Osteoblast (primary cell): ENCODE results near the gene OBP2A. TPM values are rescaled to one million over a fixed set of nuclear protein-coding genes. Genes with fewer than 3 reads are reported as not detected.

ENCODE experiments used
- DNase-seq: peaks from one replicate; pipeline ENCODE4 v3.0.0; 2011; ENCODE audit warnings: low spot score, mixed read lengths; ENCODE audit not compliant: insufficient read length; ENCODE audit errors: missing footprints
- H2AFZ ChIP-seq: 2 replicates; pipeline ENCODE4 v1.6.0; 2011; ENCODE audit warnings: mild to moderate bottlenecking, low read length
- H3K27ac ChIP-seq: 2 replicates; pipeline ENCODE4 v1.5.1; 2011; ENCODE audit warnings: mild to moderate bottlenecking, low read depth, low read length, moderate library complexity
- H3K27me3 ChIP-seq: 2 replicates; pipeline ENCODE4 v1.6.0; 2012; ENCODE audit warnings: mild to moderate bottlenecking, control low read depth, inconsistent platforms, low read length, moderate library complexity; ENCODE audit not compliant: insufficient read depth
- H3K36me3 ChIP-seq: 2 replicates; pipeline ENCODE4 v1.5.1; 2011; ENCODE audit warnings: mild to moderate bottlenecking, low read length, control low read depth, moderate library complexity; ENCODE audit not compliant: insufficient read depth
- H3K4me1 ChIP-seq: 2 replicates; pipeline ENCODE4 v1.5.1; 2011; ENCODE audit warnings: mild to moderate bottlenecking, low read length, control low read depth, moderate library complexity; ENCODE audit not compliant: insufficient read depth
- H3K4me2 ChIP-seq: 2 replicates; pipeline ENCODE4 v1.6.0; 2011; ENCODE audit warnings: mild to moderate bottlenecking, low read length; ENCODE audit not compliant: insufficient read depth
- H3K4me3 ChIP-seq: fragments of 200-600 bp; sonication (generic); 3 replicates; pipeline ENCODE4 v1.5.1; 2012; ENCODE audit warnings: mild to moderate bottlenecking, low read length, inconsistent platforms; ENCODE audit not compliant: insufficient read depth
- H3K79me2 ChIP-seq: 2 replicates; pipeline ENCODE4 v1.6.0; 2012; ENCODE audit warnings: mild to moderate bottlenecking, low read length, control low read depth, inconsistent platforms; ENCODE audit not compliant: insufficient read depth
- H3K9me3 ChIP-seq: 2 replicates; pipeline ENCODE4 v1.5.1; 2011; ENCODE audit warnings: low read depth, low read length, control low read depth
- H4K20me1 ChIP-seq: 2 replicates; pipeline ENCODE4 v1.6.0; 2012; ENCODE audit warnings: mild to moderate bottlenecking, low read length, control low read depth; ENCODE audit not compliant: insufficient read depth
- total RNA-seq: library from RNA; depleted of rRNA; stranded (reverse); fragments of >200 nt; gene quantifications from 2 replicates; pipeline ENCODE4 v1.2.3, GENCODE V29; 2012
- TF ChIP-seq, protein P1 (sequence below): IDR thresholded peaks from 2 replicates; pipeline ENCODE4 v1.5.1; 2011; ENCODE audit warnings: mild to moderate bottlenecking, low read depth, low read length, moderate library complexity; ENCODE audit errors: extremely low read depth

The OBP2A gene
- total RNA-seq, 1 donor: not detected

DNA sequence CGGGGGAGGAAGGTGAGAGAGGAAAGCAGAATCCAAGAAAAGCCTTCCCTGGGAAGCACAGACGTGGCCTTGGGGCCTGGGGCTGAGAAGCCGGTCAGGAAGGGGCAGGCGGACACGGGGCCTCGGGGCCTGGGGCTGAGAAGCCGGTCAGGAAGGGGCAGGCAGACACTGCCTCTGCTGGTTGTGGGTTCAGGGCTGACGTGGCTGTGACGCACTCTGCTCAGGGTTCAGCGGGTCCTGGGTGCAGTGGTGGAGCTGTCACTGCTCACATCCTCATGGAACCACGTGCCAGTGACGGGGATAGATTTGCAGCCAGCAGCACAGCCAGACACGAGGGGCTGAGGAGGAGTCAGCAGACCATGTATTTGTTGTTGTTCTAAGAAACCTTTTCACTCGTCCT, 28.4 kb downstream of the OBP2A start:
- H3K36me3 ChIP-seq: no peaks in the 10 kb centered on the region
- no peak overlapping the region for H3K4me3 ChIP-seq
- H3K4me1 ChIP-seq: no peaks in the 10 kb centered on the region
- H3K27ac ChIP-seq: no peak overlapping the region
- H2AFZ ChIP-seq: no peak overlapping the region
- H3K4me2 ChIP-seq: no peak overlapping the region
- no peaks in the 10 kb centered on the region for H3K79me2 ChIP-seq
- H4K20me1 ChIP-seq: no peaks in the 10 kb centered on the region
- H3K9me3 ChIP-seq: no peaks in the 10 kb centered on the region
- DNase-seq: no peak
- TF ChIP-seq, protein P1, sequence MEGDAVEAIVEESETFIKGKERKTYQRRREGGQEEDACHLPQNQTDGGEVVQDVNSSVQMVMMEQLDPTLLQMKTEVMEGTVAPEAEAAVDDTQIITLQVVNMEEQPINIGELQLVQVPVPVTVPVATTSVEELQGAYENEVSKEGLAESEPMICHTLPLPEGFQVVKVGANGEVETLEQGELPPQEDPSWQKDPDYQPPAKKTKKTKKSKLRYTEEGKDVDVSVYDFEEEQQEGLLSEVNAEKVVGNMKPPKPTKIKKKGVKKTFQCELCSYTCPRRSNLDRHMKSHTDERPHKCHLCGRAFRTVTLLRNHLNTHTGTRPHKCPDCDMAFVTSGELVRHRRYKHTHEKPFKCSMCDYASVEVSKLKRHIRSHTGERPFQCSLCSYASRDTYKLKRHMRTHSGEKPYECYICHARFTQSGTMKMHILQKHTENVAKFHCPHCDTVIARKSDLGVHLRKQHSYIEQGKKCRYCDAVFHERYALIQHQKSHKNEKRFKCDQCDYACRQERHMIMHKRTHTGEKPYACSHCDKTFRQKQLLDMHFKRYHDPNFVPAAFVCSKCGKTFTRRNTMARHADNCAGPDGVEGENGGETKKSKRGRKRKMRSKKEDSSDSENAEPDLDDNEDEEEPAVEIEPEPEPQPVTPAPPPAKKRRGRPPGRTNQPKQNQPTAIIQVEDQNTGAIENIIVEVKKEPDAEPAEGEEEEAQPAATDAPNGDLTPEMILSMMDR: no peak
- H3K27me3 ChIP-seq: no peaks in the 10 kb centered on the region

DNA sequence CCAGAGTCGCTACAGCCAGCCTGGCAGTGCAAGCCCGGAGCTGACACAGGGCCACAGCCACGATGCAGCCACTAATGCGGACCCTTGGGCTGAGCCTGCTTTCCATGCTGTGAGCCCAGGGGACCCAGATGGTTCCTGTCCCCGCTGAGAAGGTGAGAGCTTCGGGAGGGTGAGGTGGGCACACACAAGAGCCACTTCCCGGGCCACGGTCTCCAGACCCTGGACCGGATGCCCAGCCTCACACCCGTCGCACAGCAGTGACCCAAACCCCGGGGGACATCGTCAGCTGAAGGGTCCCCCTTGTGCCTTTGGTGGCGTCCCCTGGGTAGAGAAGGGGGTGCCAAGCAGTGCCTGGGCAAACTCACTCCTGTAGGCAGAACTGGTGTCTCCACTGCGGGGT, 29.0 kb downstream of the OBP2A start:
- H3K4me2 ChIP-seq: no peak overlapping the region
- DNase-seq: peak; percentile 36
- H3K9me3 ChIP-seq: no peaks in the 10 kb centered on the region
- TF ChIP-seq, protein P1: no peak
- no peaks in the 10 kb centered on the region for H3K4me1 ChIP-seq
- no peak overlapping the region for H2AFZ ChIP-seq
- no peaks in the 10 kb centered on the region for H3K79me2 ChIP-seq
- no peak overlapping the region for H3K4me3 ChIP-seq
- no peaks in the 10 kb centered on the region for H3K36me3 ChIP-seq
- H3K27ac ChIP-seq: no peak overlapping the region
- H3K27me3 ChIP-seq: no peaks in the 10 kb centered on the region
- H4K20me1 ChIP-seq: no peaks in the 10 kb centered on the region

DNA sequence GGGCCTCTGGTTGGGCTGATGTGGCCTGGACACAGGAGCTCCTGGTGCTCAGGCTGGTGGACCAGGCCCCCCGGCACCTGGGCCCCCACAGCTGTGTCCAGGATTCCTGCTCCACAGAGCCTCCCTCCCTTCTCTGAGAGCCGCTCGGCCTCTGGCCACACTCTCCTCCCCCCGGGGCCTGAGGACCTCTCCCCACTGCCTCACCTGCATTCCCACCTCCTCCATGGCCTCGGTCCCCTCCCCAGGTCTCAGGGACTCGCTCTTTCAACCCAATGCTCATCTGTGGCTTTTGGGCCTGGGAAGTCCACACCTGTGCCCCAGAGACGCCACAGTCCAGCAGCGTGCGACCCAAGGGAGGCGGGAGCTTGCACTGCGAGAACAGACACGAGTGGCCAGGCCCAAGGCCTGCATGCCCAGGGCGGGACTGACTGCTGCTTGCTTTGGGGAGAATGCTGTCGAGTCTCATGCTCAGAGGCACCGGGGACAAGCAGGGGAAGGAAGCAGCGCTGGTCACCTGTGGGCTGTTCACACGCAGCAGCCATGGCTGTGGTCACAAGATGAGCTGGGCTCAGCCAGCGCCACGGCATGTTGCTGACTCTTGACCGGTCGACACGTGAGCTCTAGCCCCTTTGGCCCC, 30.2 kb downstream of the OBP2A start:
- Histone ChIP-seq H3K4me1 (no peaks in the 10 kb centered on the region), H3K27ac (no peak overlapping the region), H3K4me3 (no peak overlapping the region), H3K79me2 (no peaks in the 10 kb centered on the region), H3K27me3 (no peaks in the 10 kb centered on the region), H3K4me2 (no peak overlapping the region), H2AFZ (no peak overlapping the region), H4K20me1 (no peaks in the 10 kb centered on the region), H3K36me3 (no peaks in the 10 kb centered on the region), H3K9me3 (no peaks in the 10 kb centered on the region)
- DNase-seq: no peak
- TF ChIP-seq, protein P1: no peak

DNA sequence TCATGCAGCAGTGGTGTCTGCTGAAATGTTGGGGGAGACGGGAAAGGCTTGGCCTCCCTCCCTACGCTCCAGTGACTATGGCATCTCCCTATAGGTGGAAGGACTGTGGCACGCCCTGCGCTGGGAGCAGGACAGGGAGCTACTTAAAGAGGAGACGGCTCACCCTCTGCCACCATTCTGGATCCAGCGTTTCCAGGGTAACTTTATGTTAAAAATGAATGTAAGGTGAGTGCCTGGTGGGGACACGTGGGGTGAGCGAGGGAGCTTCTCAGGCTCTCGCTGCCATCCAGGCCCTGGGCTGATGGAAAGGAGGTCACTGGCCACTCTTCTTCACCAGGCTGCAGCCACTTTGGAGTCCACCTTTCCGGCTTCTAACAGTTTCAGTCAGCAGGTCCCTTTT, 31.3 kb downstream of the OBP2A start:
- Histone ChIP-seq H4K20me1 (no peaks in the 10 kb centered on the region), H2AFZ (no peak overlapping the region), H3K79me2 (no peaks in the 10 kb centered on the region), H3K36me3 (no peaks in the 10 kb centered on the region), H3K4me2 (no peak overlapping the region), H3K4me3 (no peak overlapping the region), H3K27me3 (no peaks in the 10 kb centered on the region), H3K9me3 (no peaks in the 10 kb centered on the region), H3K4me1 (no peaks in the 10 kb centered on the region), H3K27ac (no peak overlapping the region)
- no peak for DNase-seq
- TF ChIP-seq, protein P1: no peak
